GM19240 (cell line): Measurements from ENCODE around the gene GABARAPL2.
A peak's percentile ranks its signal among the peaks of the same experiment; 100 is the strongest.
"Not testable (repeated sequence)": the region's sequence is repeated elsewhere in the genome, so short reads cannot be mapped to it uniquely, and the experiment has no call there.

Experiments
- DNase-seq: peaks from one replicate; pipeline ENCODE4 v3.0.0; 2011; ENCODE audit warnings: low spot score; ENCODE audit not compliant: insufficient read length

GABARAPL2 gene

DNA sequence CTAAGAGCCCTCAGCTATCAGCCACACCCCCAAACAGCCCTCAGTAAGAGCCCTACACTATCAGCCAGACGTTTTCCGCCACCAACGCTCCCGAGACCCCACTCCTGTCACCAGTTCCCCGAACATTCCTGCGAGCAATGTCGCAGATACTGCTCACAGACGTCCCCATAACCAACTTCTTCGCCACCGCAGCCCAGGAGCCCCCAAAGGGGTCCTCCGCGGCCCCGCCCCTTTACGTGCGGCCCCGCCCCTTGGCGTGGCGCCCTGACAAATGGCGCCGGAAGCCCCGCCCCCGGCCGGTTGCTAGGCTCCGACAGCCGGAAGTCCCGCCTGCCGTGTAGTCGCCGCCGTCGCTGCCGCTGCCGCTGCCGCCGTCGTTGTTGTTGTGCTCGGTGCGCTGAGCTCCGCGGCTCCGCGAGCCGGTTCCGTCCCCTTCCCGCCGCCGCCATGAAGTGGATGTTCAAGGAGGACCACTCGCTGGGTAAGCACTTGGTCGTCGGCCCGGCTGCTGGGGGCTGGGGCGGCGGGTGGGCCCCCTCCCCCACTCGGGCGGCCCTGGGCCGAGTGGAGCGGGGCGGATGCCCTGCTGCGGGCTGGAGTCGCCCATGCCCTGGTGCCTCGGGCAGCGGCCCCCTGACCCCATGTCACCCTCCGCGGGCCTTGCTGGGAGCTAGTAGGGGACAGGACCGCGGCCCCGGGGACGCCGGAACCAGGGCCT lies at the start of gene GABARAPL2:
Gene GABARAPL2 (plus strand): TSS at position 340 of the 718 bp plus-strand sequence. CDS start 108 bp downstream, at position 448.
- DNase-seq, result peak; percentile 64

GRCh38 chr16:75519175-75519574 lies 47.0 kb upstream of the GABARAPL2 start:
- DNase-seq, result no peak

- DNase-seq, result no peak
Observed at GRCh38 chr16:75526032-75526790, 40.0 kb upstream of the GABARAPL2 start.

- DNase-seq, result no peak
Observed at GRCh38 chr16:75527825-75528299, 38.3 kb upstream of the GABARAPL2 start.

DNA sequence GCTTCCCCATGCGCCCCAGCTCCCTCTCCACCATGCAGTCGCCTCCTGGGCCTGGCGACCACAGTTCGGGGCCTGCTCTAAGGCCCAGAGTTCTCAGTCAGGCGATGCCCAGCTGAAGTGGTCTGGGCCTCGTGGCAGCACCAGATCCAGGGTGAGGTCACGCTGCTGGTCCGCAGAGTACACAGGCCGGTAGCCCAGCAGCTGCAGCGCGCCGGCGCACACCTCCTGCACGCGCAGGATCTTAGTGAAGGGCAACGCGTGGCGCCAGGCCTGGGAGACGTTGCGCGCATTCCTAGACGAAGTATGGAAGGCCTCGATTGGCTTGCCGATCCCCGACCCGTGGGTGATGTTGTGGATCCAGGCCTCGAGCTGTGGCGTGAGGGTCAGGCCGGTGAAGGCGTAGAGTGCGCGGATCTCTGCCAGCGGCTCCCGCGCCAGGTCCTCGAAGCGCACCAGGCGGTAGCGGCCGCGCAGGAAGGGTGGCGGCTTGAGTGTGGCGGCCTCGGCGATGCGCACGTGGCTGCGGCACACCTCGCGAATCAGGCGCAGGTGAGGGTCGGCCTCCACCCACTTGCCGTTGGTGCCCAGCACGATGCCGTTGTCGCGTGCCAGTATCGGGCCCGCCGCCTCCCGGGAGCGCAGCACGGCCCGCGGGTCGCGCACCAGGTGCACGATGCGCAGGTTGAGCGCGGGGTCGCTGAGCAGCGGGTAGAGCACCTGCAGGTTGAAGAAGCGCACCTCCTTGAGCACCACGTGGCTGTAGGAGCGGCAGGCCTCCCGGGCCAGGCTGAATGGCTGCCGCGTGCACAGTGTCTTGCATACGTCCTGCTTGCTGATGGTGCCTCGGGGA lies 36.9 kb upstream of the GABARAPL2 start:
- no peak for DNase-seq

DNA sequence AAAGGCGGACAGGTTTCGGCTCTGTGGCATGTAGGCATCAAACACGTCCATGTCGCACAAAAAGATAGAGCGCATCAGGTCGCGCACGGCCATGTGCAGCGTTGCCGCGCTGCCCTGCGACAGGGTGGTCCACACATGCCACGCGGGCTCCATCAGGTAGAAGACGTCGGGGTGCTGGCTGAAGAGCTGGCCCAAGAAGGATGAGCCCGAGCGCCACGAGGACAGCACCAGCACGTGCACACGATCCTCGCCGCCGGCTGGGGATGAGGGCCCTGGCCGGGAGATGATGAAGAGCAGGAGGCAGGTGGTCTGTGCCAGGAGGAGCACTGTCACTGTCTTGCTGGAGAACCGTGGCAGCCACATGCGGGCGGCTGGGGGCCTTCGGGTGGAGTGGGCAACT lies 36.2 kb upstream of the GABARAPL2 start:
- DNase-seq, result no peak

DNA sequence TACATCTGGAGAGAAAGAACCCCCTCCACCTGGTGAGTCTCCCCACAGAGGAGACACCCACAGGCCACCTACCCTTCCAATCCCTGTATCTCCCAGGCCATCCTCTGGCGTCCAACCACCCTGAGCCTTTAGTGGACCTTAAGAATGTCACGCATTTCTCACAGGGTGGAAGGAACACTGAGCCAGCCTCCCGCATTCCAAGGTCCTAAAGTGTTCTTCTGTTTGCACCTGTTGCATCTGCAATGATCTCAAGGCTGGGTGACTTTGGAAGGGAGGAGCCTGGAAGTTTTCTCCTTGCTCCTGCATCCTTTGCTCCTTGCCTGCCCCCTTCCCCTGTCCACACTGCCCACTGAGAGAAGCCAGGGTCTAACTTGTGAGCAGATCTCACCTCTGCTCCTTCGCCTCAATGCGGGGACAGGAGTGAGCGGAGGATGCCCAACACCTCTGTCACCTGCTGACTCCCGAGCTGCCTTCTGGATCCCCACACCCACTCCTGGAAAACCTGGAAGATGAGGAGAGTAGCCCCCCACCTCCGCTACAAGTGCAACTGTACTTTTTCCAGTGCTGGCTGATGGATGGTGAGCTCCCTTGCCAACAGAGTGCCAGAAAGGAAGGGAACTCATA lies 33.9 kb upstream of the GABARAPL2 start:
- no peak for DNase-seq

DNA sequence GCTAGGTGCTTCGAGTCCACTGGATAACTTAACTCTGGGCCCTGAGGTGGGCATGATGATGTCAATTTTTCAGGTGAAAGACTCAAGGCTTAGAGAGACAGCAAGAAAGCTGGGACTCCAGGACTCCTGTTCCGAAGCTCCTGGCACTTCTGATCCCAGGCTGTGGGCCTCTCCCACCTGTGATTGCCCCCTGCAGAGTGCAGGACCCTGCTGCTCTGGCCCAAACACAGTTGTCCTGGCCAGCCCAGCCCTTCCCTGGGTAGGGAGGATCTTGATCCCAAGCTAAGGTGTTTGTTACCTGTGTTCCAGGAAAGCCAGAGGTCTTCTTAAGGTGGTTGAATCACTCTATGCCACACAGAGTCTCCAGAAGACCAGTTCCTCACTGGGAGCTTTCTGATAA lies 33.4 kb upstream of the GABARAPL2 start:
- DNase-seq, result no peak

GRCh38 chr16:75534560-75535205 lies 31.5 kb upstream of the GABARAPL2 start:
- no peak for DNase-seq

DNA sequence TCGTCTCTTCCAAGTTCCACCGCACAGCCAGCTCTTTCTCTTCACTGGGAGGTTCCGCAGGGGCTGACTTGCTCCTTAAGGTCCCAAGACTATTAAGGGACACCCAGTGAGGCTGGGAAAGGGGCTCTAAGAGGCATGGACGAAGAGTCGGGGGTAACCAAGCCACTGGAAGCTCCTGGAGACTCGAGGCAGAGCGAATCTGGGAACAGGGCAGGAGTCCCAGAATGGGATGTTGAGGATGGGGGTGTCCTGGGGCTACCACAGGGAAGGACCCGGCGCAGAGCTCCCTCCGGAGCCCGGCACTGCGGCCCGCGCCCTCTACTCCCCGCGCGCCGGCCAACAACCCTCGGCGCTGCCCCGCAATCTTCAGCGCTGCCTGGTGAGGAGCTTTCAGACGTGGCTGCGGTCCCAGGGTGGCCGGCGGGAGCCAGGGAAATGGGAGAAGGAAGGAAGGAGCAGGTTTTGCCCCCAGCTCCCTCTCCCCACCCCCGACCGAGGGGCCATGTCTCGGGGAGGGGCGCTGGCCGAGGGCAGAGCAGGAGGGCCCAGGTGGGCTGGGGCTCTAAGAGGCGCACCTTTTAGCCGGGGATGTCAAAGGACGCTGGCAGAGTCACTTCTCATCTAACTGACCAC lies 30.9 kb upstream of the GABARAPL2 start:
- no peak for DNase-seq

DNA sequence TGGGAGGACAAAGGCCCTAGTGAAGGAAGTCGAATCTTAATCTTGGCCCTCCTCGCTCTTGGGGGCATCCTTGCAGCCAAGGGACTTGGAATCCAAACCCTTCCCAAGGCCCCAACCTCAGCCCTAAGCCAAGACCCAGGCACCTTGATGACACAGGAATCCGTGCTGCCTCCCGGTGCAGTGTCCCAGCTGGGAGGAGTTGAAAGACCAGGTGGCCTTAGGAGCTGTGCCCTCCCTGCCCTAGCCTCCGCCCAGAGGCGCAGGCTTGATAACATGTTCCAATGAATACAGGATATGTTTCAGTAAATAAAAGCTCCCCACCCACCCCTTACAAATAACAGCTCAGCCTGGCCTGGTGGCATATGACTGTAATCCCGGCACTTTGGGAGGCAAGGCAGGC lies 30.3 kb upstream of the GABARAPL2 start, which contains the start of gene CHST5:
Gene CHST5 (minus strand): TSS at position 208 of the 400 bp plus-strand sequence. CDS start 5,724 bp downstream, outside the sequence.
- DNase-seq, result no peak

- DNase-seq, result no peak
Observed at GRCh38 chr16:75537776-75538175, 28.4 kb upstream of the GABARAPL2 start.

DNA sequence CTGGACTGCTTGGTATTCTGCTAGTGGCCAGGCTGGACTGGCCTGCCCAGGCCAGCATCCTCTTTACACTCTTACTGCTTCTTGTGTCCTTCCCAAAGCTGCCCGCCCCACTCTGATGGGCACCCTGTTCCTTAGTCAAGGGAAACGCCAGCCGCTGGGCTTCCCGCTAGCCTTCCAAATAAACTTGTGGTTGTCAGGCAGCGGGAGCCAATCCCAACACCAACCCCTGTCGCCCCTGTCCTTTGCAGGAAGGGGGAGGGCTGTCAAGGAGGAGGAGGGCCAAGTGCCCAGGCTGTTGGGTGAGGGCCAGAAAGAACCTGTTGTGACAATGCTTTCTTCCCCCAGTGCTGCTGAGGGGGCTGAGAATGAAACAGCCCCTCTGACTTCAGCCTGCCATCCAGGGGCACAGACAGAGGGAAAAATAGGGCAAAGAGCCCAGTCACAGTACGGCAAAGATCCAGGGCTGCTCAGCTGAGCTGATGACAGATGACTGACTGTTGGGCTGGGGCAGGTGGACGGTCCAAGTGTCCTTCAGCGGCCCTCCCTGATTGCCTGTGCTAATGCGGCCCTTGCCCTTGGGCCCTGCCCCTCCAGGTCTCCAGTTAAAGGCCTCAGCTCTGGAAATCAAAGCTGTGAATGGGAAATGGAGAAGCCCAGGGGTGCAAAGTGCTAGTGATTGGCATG lies 27.2 kb upstream of the GABARAPL2 start:
- DNase-seq, result not testable (repeated sequence)

DNA sequence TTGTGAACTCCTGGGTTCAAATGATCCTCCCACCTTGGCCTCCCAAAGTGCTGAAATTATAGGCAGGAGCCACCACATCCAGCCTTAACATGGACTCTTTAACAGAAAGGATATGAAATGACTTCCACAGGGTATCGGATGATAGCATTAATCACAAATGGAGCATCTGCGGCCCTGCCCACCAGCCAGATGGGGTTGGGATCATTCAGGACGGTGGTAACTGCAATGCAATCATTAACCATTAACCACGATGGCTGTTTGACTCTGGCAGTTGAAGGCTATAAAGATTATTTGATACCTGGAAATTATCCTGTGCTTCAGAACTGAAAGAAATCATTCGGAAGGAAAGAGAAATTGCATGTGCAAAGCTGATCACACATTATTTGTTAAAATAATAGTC lies 24.9 kb upstream of the GABARAPL2 start:
- no peak for DNase-seq

DNA sequence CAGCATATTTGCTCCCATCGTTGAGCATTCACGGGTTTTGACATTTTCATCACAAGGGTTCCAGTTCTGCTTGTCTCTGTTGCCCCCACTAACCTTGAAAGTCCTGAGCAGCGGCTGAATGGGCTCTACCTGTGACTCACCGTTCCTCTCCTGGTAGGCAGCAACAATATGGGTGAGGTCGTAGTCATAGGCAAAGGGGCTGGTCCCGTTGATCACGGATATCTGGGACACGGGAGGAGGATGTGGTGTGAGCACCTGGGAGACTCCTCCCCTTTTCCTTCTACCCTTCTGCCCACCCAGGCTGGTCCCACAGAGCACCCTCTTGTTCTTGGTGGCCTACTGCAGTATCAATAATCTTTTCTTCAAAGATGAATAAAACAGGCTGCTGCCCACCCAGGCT lies 23.7 kb upstream of the GABARAPL2 start:
- not testable (repeated sequence) for DNase-seq

- not testable (repeated sequence) for DNase-seq
Observed at GRCh38 chr16:75545879-75546278, 20.3 kb upstream of the GABARAPL2 start.

GRCh38 chr16:75546293-75546692 lies 19.9 kb upstream of the GABARAPL2 start:
- DNase-seq, result no peak

DNA sequence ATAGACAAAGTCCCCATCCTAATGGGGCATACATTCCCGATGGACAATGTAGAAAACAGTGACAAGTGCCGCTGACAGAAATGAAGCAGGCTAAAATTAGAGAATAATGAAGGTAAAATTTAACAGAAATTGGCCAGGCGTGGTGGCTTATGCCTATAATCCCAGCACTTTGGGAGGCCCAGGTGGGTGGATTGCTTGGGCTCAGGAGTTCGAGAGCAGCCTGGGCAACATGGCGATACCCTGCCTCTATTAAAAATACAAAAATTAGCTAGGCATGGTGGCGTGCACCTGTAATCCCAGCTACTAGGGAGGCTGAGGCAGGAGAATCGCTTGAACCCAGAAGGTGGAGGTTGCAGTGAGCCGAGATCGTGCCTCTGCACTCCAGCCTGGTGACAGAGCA lies 17.7 kb upstream of the GABARAPL2 start:
- not testable (repeated sequence) for DNase-seq

- DNase-seq, result peak; percentile 43
Observed at GRCh38 chr16:75550211-75550662, 15.9 kb upstream of the GABARAPL2 start.
